ELF-1 (cell line): Measurements from ENCODE around the gene TMEM250.

Source experiments
- DNase-seq: peaks from one replicate; pipeline ENCODE4 v3.0.0-alpha.2; 2016; ENCODE audit warnings: low read depth, low spot score

The TMEM250 gene

DNA sequence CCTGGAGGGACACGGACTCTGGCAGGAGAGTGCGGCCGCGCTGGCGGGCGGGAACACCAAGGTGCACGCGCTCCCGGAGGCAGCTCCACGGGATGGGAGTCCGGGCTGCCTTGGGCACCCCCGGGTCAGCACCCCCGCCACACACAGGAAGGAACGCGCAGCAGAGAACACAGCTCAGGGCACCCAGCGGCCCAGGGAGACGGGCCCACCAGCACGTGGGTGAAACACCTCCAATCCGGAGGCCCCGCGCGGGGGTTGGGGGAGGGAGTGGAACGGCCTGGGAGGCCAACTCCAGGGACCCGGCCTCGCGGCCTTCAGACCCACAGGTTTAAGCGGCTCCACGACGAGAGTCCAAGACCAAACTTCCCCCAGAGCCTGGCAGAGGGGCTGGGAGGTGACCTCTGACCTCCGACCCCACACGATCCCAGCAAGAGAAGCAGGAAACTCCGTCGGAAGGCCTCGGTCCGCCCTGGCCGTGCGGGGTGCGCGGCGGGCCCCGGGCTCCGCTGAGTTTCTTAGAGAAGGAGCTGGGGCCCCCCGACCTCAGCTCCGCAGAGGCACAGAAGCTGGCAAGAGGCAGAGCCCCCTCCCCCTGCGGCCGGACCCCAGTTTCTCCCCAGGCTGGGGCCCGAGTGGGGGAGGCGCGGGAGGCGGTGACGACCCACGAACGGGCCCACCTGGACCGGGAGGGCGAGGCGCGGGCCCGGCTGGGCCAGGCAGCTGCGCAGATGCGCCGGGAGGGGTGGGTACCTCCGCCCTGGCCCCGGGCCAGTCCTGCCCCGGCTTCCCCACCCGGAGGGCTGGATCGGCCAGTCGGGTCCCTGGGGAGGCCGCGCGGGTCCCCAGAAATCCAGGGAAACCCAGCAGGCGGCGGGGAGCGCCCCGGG is 24.4 kb downstream of the TMEM250 start:
- DNase-seq, result no peak

GRCh38 chr9:136093346-136093986 is 25.2 kb downstream of the TMEM250 start:
- no peak for DNase-seq

- no peak for DNase-seq
Observed at GRCh38 chr9:136092741-136093140, 25.9 kb downstream of the TMEM250 start.

DNA sequence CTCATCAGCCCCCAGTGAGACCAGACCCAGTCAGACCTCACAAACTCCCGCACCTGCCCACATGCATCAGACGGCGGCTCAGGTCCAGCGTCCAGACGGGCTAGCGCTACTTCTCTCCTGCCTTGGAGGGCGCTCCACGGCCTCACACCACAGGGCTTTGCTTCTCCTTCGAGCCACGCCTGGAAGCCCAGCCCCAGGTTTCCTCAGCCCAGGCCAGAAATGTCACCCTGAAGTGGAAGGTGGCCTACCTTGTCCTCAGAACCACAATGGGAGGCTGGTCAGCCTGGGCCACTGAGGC is 26.4 kb downstream of the TMEM250 start:
- DNase-seq, result no peak

GRCh38 chr9:136091582-136092352 is 26.9 kb downstream of the TMEM250 start:
- DNase-seq, result peak; percentile 61

DNA sequence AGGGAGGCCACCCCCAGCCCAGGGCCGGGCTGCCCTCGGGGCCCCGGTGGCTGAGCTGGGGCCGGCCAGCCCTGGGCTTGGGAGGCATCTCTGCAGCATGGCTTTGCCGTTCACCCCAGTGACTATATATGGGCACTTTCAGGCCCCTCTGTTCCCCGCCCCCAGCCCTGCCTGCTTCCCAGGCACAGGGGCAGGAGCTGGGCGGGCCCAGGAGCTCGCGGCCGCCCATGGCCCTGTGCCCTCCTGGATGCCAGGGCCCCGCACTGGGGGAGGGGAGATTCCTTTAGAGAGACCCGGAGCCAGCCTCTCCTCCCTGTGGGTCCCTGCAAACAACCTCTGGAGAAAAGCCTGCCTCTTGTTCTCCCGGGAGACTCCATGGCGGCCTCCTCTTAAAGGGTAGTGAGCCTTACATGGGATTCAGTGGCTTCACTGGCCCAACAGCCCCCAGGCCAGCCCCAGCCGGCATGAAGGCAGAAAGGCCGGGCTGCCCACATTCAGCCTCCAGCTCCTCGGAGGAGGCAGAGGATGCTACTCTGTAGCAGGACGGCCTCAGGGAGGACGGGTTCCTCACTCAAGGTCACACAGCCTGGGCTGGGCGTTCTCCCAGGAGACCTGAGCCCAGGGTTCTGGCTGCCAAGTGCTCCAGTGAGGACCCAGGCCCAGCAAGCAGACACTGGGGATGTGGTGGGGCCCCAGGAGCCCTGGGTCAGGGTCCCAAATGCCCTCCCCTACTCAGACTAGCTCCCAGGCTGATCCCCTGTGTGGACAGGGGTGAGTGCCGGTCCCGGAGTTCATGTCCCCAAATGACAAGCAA is 27.7 kb downstream of the TMEM250 start:
- peak; percentile 56 for DNase-seq

GRCh38 chr9:136090056-136090735 is 28.5 kb downstream of the TMEM250 start:
- DNase-seq, result no peak

GRCh38 chr9:136089697-136090045 is 29.0 kb downstream of the TMEM250 start:
- no peak for DNase-seq

GRCh38 chr9:136088939-136089696 is 29.6 kb downstream of the TMEM250 start:
- no peak for DNase-seq

DNA sequence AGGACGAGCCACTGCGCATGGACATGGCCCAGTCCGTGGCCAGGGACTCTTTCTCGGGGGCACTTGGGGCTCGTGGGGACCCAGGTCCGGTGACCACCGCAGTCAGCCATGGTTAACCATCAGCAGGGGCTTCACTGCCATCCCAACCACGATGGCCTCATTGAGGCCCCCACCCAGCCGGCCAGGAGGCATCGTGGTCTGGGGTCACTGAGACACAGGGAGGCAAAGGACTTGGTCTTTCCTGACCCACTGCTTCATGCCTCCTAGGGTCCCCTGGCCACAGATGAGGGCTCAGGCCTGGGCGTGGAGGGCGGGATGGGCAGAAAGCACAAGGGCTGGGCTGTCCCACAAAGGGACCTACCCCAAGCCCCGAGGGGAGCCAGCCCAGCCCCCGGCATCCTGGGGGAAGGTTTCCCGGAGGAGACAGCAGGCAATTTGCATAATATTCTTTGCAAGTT is 30.2 kb downstream of the TMEM250 start:
- no peak for DNase-seq

DNA sequence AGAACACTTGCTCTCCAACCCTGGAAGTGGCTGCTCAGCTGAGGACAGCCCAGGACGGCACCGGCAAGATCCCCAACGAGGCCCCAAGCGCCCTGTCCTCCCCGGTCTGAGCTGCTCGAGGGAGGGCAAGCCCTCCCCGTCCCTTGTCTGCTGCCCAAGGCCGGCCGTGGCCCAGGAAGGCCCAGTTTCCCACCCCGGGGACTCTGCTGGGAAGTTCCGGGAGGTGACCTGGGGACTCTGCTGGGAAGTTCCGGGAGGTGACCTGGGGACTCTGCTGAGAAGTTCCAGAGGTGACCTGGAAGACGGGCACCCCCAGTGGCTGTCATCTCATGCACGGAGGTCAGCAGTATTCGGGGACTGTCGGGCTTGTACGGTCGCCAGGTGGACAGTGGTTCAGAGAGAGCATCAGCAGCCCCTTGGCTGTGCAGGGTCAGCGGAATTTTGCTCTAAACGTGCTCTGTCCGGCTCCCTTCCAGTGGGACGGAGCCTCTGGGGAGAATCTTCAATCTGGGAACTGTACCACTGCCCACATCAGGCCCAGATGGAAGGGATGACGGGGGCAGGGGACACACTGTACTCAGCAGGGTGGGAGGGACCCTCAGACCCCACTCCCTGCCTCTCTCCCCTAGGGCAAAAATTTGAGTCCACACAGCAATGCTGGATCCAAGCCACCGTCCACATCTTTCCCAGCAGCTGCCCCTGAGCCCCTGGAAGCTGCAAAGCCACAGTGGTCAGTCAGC is 30.8 kb downstream of the TMEM250 start:
- no peak for DNase-seq

DNA sequence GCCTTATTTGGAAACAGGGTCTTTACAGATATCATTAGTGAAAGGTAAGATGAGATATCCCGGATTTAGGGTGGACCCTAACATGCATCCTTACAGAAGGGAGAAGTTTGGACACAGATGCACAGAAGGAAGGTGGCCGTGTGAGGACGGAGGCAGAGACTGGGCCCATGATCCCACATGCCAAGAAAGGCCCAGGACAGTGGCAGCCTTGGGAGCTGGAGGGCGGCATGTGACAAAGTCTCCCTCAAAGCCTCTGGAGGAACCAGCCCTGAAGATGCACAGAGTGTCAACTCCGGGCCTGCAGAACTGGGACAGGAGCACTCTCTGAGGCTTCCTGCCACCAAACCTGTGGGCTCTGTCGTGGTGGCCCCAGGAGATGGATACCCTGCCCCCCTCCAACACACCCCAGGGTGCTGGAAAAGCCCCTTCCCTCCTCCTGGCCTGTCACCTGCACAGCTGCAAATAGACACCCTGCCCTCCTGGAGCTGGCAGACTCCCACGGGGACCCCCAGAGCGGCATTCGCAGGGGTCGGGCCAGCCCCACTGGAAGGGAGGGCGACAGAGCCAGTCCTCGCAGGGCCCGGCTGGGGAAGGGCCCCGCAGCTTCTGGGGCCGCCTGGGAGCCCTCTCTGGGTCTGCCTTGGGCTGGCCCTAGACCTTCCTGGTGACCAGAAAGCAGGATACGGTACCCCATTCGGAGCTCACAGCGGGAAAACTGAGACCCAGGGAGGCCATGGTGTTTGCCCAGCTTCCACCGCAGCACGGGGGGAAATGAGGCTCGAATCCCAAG is 31.5 kb downstream of the TMEM250 start:
- DNase-seq, result no peak

GRCh38 chr9:136086213-136086881 is 32.3 kb downstream of the TMEM250 start:
- no peak for DNase-seq

- no peak for DNase-seq
Observed at GRCh38 chr9:136085815-136086212, 32.9 kb downstream of the TMEM250 start.

- peak; percentile 59 for DNase-seq
Observed at GRCh38 chr9:136084063-136084944, 34.4 kb downstream of the TMEM250 start.

GRCh38 chr9:136083558-136084062 is 35.1 kb downstream of the TMEM250 start:
- no peak for DNase-seq
